ENCODE measurements around the gene DAO. TPM values are rescaled to one million over a fixed set of nuclear protein-coding genes. Genes with fewer than 3 reads are reported as not detected.

Gene DAO
- polyA plus RNA-seq, 5 donors, result not detected

DNA sequence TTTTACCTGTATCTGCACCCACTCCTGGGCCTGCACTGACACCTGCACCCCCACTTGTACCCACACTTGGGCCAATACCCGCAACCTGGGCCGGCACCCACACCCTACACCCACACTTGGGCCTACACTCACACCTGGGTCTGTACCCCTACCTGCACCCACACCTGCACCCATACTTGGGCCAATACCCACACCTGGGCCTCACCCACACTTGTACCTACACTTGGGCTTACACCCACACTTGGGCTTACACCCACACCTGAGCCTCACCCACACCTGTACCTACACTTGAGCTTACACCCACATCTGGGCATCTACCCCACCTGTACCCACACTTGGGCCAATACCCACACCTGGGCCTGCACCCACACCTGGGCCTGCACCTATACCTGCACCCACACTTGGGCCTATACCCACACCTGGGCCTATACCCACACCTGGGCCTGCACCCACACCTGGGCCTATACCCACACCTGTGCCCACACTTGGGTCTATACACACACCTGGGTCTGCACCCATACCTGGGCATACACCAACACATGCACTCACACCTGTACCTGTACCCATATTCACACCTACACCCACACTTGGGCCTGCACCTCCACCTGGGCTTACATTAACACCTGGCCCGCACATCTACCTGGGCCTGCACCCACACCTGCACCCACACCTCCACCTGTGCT is 39.2 kb downstream of the DAO start:
- no peak for DNase-seq

DNA sequence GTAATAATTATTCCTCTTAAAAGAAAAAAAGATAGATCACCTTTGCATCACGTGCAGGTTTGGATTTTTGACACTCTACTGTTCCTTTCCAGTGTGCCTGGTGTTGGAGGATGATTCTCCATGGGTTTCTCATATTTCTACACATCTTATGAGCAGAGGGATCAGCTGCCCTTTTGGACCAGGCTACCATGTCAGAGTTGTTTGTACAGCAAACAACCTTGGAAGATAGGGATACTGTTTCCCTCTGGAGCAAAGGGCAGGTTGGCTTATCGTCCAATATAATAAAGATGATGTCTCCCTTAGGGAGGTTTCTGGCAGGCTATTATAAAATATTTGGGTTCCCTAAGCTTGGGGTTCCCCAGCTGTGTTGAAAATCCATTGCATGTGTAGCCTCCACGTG is 42.1 kb downstream of the DAO start:
- no peak for DNase-seq

DNA sequence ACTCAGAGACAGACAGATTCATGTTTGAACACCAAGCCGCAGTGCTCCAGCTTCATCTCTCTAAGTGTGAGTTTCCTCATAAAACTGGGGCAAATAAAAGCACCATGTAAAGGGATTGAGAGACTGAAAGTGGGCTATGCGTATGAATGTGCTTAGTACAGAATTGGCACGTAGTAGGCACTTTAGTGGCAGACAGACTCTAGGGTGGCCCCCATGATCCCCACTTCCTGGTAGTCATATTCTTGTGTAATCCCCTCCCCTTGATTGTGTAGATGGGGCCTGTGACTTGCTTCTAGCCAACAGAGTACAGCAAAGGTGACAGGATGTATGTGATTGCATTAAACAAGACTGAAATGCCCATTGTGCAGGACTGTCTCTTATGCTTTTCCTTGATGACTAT is 43.0 kb downstream of the DAO start:
- no peak for DNase-seq

DNA sequence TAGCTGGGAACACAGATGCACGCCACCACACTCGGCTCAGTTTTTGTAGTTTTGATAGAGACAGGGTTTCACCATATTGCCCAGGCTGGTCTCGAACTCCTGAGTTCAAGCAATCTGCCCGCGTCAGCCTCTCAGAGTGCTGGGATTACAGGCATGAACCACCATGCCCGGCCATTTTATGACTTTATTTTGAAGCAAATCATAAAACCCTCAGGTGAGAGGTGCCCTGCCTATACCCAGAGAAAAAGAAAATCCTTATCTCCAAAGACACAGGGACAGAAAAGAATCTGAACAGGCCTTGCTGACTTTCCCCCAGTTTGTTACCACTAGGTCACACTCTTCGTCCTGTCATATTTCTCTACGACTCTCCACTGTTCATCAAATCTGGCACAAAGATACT is 48.8 kb downstream of the DAO start:
- no peak for DNase-seq

DNA sequence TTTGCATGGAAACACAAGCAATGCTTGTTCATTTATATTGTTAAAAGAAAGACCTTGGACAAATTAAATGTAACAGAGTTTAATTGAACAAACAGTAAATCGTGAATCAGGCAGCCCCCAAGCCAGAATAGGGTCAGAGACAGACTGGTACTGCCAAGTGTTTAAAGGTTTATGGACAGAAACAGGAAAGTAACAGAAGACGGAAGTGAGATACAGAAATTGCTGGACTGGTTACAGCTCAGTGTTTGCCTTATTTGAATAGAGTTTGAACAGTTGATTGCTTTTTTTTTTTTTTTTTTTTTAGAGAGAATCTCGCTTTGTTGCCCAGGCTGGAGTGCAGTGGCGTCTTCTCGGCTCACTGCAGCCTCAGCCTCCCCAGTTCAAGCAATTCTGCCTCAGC is 50.3 kb downstream of the DAO start:
- no peak for DNase-seq

DNA sequence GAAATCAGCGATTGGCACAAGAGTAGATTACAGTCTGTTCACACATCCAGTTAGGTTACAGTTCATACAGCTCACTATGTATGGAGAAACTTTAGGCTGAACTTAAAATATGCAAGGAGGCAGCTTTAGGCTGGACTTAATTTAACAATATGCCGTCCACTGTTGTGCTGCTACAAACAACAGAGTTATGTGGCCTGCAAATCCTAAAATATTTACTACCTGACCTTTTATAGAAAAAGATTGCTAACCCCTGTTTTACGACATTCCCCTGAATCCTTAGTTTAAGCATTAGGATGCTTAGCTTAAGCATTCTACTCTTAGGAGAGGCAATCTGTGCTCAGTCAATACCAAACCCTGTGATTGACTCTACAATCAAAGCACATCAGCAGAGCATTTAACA is 50.9 kb downstream of the DAO start:
- DNase-seq, result no peak

DNA sequence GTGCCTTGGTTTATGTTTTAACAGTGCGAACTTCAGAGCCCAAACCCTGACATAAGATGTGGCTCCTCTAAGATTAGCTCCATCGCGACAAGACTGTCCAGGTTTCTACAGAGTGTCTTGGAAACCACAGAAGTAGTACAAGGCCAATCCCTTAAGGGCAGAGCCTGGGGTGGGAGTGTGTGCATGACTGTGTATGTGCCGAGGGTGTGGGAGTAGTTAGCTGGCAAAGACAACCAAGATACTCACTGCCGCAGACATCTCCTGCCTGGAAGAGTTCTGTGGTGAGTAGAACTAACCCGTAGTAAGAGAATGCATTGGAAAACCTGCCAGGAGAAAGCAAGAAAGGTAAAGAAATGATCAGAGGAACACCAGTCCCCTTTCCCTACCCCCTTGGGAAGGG is 54.1 kb downstream of the DAO start:
- DNase-seq, result no peak

DNA sequence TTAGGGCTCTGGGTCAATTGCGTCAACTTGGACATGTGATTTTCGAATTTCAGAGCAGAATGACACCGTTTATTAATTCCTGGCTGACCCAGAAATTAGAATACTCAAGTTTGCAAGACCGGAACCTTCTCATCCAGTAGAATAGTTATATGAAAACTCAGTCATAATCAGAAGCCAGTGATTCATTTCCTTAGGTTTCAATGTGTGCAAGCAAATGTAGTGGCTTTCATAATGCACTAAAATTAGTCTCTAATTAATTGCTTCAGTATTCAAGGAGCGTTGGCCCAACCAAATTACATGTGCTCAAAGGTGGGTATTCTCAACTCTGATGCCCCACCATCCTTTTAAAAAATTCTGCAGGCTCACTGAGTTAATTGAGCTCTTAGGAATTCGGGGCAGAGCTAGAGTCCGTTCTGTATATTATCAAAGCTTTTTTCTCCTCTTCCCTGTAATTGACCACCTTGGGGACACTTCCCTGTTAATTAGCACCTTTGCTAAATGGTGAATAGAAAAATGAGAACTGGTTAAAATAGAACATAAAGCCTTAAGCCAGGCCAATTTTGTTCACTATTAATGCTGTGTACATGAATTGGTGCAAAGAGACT is 55.4 kb downstream of the DAO start:
- DNase-seq, result no peak

DNA sequence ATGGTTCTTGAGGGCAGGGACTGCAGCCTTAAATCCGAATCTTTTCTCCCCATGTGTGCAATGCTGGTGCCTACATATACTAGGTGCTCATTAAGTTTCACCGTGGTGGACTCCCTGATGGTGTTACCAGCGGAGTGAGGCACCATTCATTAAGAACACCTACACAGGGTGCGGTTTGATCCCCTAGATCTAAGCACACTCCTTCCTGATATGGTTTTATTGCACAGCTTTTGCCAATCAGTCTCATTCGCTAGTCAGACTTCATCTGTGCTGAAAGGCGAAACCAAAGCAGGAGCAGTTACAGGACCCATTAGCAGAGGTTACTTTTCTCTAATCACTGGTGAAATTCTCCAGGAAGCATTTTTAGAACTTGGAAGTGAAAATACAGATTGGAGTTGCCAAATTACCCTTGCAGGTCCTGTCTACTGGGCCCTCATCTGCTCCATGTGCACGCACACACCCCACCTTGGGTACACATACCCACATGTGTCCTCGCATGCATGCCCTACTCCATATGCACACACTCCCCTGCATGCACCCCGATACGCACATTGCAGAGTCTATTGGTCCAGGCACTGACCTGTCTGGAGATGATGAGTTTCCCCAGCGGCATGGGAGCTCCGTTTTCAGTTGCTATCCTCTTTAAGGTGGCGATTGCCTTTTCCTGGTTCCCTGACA is 58.5 kb downstream of the DAO start:
- no peak for DNase-seq

DNA sequence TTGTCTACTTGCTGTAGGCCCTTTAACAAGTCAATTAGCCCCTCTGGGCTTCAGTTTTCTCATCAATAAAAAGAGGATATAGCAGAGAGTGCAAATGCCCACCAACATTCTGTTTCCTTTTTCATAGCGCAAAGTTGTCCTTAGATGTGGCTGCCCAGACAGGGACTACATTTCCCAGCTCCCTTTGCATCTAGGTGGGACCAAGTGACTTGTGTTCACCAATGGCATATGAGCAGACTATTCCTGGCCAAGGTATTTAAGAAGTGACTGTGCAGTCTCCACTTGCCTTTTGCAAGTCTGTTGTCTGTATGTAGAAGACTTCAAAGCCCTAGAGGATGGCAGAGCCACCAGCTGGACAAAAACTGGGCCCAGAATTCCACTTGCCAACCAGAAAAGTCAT is 59.7 kb downstream of the DAO start:
- no peak for DNase-seq

DNA sequence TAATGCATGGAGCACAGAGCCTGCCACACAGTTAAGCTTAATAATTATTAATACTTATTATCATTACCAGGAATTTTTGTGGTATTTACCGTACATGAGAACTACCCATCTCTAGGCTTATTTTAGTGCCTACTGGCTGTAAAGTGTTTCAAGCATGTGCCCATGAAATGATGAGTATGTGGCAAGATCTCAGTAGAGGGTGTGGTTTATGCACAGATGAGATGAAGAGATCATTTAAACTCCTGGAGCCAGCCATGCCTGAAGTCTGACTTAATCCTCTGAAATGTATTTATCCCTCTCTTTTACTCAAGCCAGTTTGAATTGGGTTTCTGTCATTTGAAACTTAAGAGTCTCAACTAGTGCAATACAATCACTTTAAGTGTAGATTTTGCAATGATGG is 60.2 kb downstream of the DAO start:
- no peak for DNase-seq

DNA sequence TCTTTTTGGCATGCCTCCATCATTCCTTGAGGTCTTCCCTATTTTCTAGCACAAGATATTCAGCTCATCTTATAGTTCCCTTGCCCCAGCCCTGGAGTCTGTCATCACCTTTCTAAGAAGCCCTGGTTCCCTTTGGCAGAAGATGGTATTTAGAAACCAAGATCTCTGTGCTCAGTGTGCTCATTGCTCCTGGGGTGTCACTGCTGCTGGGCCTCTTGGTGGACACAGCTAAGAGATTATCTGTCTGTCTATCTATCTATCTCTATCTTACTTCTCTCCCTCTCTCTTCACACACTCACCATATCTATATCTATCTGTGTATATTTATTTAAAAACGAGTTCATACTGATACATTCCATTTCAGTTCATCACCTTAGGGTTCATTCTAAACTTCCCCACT is 67.2 kb downstream of the DAO start:
- DNase-seq, result no peak

DNA sequence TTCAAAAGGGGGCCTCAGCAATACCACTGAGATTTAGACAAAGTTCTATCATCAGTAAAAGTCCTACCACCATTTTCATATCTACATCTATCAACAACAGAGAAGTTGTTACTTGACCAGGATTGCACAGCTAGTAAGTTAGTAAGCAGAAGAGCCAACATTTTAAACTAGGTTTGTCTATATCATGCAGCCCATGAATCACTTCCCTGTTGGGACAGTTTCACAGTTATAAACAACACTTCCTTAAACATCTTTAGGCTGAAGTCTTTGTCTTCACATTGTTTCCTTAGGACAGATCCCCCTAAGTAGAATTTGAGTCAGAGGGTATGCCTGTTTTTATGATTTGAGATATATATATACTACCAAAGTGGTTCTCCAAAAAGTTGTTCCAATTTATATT is 68.5 kb downstream of the DAO start:
- no peak for DNase-seq

DNA sequence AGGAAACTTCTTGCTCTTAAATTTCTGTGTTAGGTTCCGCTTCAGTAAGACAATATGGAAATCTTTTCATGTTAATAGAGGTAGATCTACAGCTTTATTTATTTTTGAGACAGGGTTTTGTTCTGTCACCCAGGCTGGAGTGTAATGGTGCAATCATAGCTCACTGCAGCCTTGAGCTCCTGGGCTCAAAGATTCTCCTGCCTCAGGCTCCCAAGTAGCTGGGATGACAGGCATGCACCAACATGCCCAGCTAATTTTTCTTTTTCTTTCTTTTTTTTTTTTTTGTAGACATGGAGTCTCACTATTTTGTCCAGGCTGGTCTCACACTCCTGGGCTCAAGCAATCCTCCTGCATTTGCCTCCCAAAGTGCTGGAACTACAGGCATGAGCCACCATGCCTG is 70.1 kb downstream of the DAO start:
- no peak for DNase-seq

Other genes starting within 250 kb of the DAO start
- 1 to 10 TPM; 3.3 to 4.9 (median 4.0) TPM for gene SELPLG, start 246.2 kb upstream of the DAO start, polyA plus RNA-seq (ENCODE audit: insufficient read depth in 1 of 5, insufficient read length in 5 of 5, low replicate concordance in 1 of 5)
- gene CORO1C, start 148.6 kb upstream of the DAO start, polyA plus RNA-seq (ENCODE audit: insufficient read depth in 1 of 5, insufficient read length in 5 of 5, low replicate concordance in 1 of 5), result 10 to 100 TPM; 61.8 to 95.3 (median 82.1) TPM
- gene SSH1, start 22.5 kb upstream of the DAO start, polyA plus RNA-seq (ENCODE audit: insufficient read depth in 1 of 5, insufficient read length in 5 of 5, low replicate concordance in 1 of 5), result 10 to 100 TPM; 17.2 to 25.7 (median 22.1) TPM
- under 1 TPM; 0.04 to 0.28 (median 0.08) TPM for gene SVOP, start 141.0 kb downstream of the DAO start, polyA plus RNA-seq (ENCODE audit: insufficient read depth in 1 of 5, insufficient read length in 5 of 5, low replicate concordance in 1 of 5)
- 10 to 100 TPM; 20.2 to 29.3 (median 24.6) TPM for gene USP30, start 172.5 kb downstream of the DAO start, polyA plus RNA-seq (ENCODE audit: insufficient read depth in 1 of 5, insufficient read length in 5 of 5, low replicate concordance in 1 of 5)
- 10 to 100 TPM; 27.1 to 33.3 (median 28.2) TPM for gene ALKBH2, start 213.4 kb downstream of the DAO start, polyA plus RNA-seq (ENCODE audit: insufficient read depth in 1 of 5, insufficient read length in 5 of 5, low replicate concordance in 1 of 5)
- gene UNG, start 217.5 kb downstream of the DAO start, polyA plus RNA-seq (ENCODE audit: insufficient read depth in 1 of 5, insufficient read length in 5 of 5, low replicate concordance in 1 of 5), result 10 to 100 TPM; 45.4 to 57.4 (median 48.4) TPM
- gene ACACB, start 236.5 kb downstream of the DAO start, polyA plus RNA-seq (ENCODE audit: insufficient read depth in 1 of 5, insufficient read length in 5 of 5, low replicate concordance in 1 of 5), result 10 to 100 TPM in 4 of 5 donors, 1 to 10 TPM in 1; 9.9 to 15.2 (median 13.7) TPM